ENCODE measurements around the gene DTL. TPM values are rescaled to one million over a fixed set of nuclear protein-coding genes. Genes with fewer than 3 reads are reported as not detected.

The DTL gene
- total RNA-seq, 1 experiment from 2014 or later = 41.0 TPM

- Histone ChIP-seq H3K9me3 (ENCODE audit: control insufficient read depth in 1 of 2, insufficient read depth in 1 of 2, low read depth in 1 of 2, low read length in 2 of 2) (no peaks in the 10 kb centered on the region), H3K36me3 (ENCODE audit: control insufficient read depth in 1 of 2, insufficient read depth in 2 of 2, low read length in 2 of 2) (no peaks in the 10 kb centered on the region), H3K27me3 (ENCODE audit: insufficient read depth, low read length) (no peaks in the 10 kb centered on the region), H3K79me2 (ENCODE audit: insufficient read depth, low read length) (no peaks in the 10 kb centered on the region), H3K27ac (ENCODE audit: low read depth, low read length) (no peak overlapping the region), H3K4me2 (ENCODE audit: low read length) (no peak overlapping the region), H3K4me3 (replicated peaks in 1 of 2; ENCODE audit: low read depth in 1 of 2, low read length in 2 of 2) (no peak overlapping the region), H3K9ac (ENCODE audit: low read length) (no peak overlapping the region), H3K4me1 (ENCODE audit: control insufficient read depth in 1 of 2, insufficient read depth in 2 of 2, low read length in 2 of 2) (0 out of 4 replicates have a peak, but pooled peaks cover 0 to 5% of the 10 kb centered on the region in 2 experiments), H4K20me1 (ENCODE audit: insufficient read depth) (no peaks in the 10 kb centered on the region), H2AFZ (ENCODE audit: low read depth, low read length, poor library complexity, severe bottlenecking) (no peak overlapping the region), H3K9me2 (ENCODE audit: insufficient read depth) (no peaks in the 10 kb centered on the region)
- ChIA-PET CTCF (no interaction called here), RAD21 (ENCODE audit: low non-redundant PET in 1 of 2, low total read pairs in 2 of 2, uncharacterized antibody in 2 of 2, unreplicated experiment in 2 of 2) (no interaction called here), POLR2A (no interaction called here)
- no peak for TF ChIP-seq ZFX (IDR thresholded peaks at IDR 0.05)
- TF ChIP-seq, protein P1, sequence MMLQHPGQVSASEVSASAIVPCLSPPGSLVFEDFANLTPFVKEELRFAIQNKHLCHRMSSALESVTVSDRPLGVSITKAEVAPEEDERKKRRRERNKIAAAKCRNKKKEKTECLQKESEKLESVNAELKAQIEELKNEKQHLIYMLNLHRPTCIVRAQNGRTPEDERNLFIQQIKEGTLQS (IDR thresholded peaks at IDR 0.05) = no peak
- no peak for TF ChIP-seq ELF1 (IDR thresholded peaks at IDR 0.05; ENCODE audit: borderline replicate concordance, low read depth)
- no peak for TF ChIP-seq EGR1 (IDR thresholded peaks at IDR 0.05; ENCODE audit: low read depth)
- no peak for TF ChIP-seq TCF7L2 (IDR thresholded peaks at IDR 0.05; ENCODE audit: borderline replicate concordance, extremely low read depth, insufficient read depth, insufficient read length)
- ATAC-seq (no peak), DNase-seq (ENCODE audit: low read depth, low spot score) (no peak)
- intact Hi-C loops (cut with micrococcal nuclease) = loop anchor here (10.0 kb wide), 1 partner anchor 55 kb away; no protein-coding TSS in a partner anchor
- BruUV-seq (replicated peaks) = no TSS peak
Observed at GRCh38 chr1:212129781-212130180, 94.2 kb downstream of the DTL start.

DNA sequence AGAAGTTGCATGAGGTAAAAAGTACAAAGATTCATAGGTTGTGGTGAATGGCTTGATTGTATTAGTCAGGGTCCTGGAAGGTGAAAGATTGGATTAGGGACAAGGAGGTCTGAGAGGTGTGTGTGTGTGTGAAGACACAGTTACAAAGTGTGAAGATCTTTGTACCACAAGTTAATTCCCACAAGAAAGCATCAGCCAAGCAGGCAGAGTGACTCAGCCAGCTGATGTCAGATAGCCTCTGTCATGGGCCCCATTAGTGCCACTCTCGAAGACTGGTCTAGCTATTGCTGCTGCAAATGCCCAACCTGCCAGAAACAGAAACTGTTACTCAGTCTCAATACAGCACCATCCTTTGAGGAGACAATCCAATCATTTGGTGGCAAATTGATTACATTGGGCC is 96.5 kb downstream of the DTL start:
- DNase-seq (ENCODE audit: low read depth, low spot score) = no peak
- Histone ChIP-seq H3K9me2 (ENCODE audit: insufficient read depth) (no peaks in the 10 kb centered on the region), H3K36me3 (ENCODE audit: control insufficient read depth in 1 of 2, insufficient read depth in 2 of 2, low read length in 2 of 2) (no peaks in the 10 kb centered on the region), H3K4me3 (replicated peaks in 1 of 2; ENCODE audit: low read depth in 1 of 2, low read length in 2 of 2) (no peak overlapping the region), H3K4me1 (ENCODE audit: control insufficient read depth in 1 of 2, insufficient read depth in 2 of 2, low read length in 2 of 2) (no peaks in the 10 kb centered on the region), H2AFZ (ENCODE audit: low read depth, low read length, poor library complexity, severe bottlenecking) (no peak overlapping the region), H3K9me3 (ENCODE audit: control insufficient read depth in 1 of 2, insufficient read depth in 1 of 2, low read depth in 1 of 2, low read length in 2 of 2) (no peaks in the 10 kb centered on the region), H3K79me2 (ENCODE audit: insufficient read depth, low read length) (no peaks in the 10 kb centered on the region), H3K27me3 (ENCODE audit: insufficient read depth, low read length) (no peaks in the 10 kb centered on the region), H4K20me1 (ENCODE audit: insufficient read depth) (no peaks in the 10 kb centered on the region), H3K4me2 (ENCODE audit: low read length) (no peak overlapping the region), H3K27ac (ENCODE audit: low read depth, low read length) (no peak overlapping the region), H3K9ac (ENCODE audit: low read length) (no peak overlapping the region)
- TF ChIP-seq TCF7L2 (IDR thresholded peaks at IDR 0.05; ENCODE audit: borderline replicate concordance, extremely low read depth, insufficient read depth, insufficient read length) (no peak), RAD21 (IDR thresholded peaks at IDR 0.05; ENCODE audit: low read depth) (no peak), EGR1 (IDR thresholded peaks at IDR 0.05; ENCODE audit: low read depth) (no peak), CEBPB (IDR thresholded peaks at IDR 0.05; ENCODE audit: low read depth) (no peak), CBX3 (IDR thresholded peaks at IDR 0.05; ENCODE audit: low read depth) (no peak), FOSL1 (IDR thresholded peaks at IDR 0.05; ENCODE audit: low read depth) (no peak), ZFX (IDR thresholded peaks at IDR 0.05) (no peak)
- TF ChIP-seq, protein P2, sequence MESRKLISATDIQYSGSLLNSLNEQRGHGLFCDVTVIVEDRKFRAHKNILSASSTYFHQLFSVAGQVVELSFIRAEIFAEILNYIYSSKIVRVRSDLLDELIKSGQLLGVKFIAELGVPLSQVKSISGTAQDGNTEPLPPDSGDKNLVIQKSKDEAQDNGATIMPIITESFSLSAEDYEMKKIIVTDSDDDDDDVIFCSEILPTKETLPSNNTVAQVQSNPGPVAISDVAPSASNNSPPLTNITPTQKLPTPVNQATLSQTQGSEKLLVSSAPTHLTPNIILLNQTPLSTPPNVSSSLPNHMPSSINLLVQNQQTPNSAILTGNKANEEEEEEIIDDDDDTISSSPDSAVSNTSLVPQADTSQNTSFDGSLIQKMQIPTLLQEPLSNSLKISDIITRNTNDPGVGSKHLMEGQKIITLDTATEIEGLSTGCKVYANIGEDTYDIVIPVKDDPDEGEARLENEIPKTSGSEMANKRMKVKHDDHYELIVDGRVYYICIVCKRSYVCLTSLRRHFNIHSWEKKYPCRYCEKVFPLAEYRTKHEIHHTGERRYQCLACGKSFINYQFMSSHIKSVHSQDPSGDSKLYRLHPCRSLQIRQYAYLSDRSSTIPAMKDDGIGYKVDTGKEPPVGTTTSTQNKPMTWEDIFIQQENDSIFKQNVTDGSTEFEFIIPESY (IDR thresholded peaks at IDR 0.05; ENCODE audit: extremely low read depth, insufficient replicate concordance, low read length) = no peak
- intact Hi-C loops (cut with micrococcal nuclease) = loop anchor here (10.0 kb wide), 1 partner anchor 57 kb away; no protein-coding TSS in a partner anchor
- ChIA-PET CTCF (no interaction called here), POLR2A (no interaction called here), RAD21 (ENCODE audit: low non-redundant PET in 1 of 2, low total read pairs in 2 of 2, uncharacterized antibody in 2 of 2, unreplicated experiment in 2 of 2) (no interaction called here)
- no peak for ATAC-seq
- no TSS peak for BruUV-seq (replicated peaks)

Data from HCT116 (cell line).